ENCODE results near the gene ITGB3.

The ITGB3 gene

DNA sequence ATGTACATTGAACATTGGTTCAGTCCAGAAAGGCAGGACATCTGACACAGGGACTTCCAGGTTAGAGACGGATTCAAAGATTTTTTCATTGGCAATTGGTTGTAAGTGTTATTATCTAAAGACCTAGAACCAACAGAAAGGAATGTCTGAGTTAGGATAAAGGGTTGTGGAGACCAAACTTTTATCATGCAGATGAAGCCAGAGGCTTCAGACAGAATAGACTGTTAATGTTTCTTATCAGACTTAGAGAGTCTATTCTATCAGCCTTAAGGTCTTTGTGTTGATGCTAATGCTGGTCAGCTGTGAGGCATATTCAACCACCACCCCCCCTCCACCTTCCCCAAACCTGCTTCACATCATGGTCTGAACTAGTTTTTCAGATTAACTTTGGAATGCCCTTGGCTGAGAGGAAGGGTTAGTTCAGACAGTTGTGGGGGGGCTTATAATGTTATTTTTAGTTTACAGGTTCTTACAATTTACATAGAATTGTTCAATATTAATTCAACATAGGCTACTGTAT, 2.1 kb upstream of the ITGB3 start:
- no peak overlapping the region for H3K4me3 ChIP-seq (ENCODE audit: low read depth, low read length)

DNA sequence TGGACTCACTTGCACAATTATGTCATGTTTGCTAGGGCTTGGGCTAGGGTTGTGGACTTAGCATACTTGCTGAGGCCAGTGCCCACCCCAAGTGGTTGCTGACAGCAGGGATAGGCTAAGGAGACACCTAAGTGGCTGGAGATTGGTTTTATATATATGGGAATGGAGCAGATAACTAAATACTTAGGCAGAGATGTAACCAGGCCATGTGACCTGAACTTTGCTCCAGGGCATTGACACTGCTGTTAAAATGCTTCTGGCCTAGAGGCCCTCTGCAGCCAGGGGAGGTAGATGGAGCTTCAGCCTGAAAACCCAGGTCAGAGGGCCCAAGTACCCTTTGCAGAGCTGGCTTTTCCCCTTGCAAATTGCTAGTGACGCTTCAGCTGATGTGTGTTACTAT, 1.4 kb upstream of the ITGB3 start:
- no peak for TF ChIP-seq CTCF (IDR thresholded peaks at IDR 0.05; ENCODE audit: low read depth, low read length)
- H3K4me3 ChIP-seq (ENCODE audit: low read depth, low read length), result no peak overlapping the region

More for the DNA sequence above, 2.1 kb upstream of the ITGB3 start:
- no peak for TF ChIP-seq CTCF (IDR thresholded peaks at IDR 0.05; ENCODE audit: low read depth, low read length)

DNA sequence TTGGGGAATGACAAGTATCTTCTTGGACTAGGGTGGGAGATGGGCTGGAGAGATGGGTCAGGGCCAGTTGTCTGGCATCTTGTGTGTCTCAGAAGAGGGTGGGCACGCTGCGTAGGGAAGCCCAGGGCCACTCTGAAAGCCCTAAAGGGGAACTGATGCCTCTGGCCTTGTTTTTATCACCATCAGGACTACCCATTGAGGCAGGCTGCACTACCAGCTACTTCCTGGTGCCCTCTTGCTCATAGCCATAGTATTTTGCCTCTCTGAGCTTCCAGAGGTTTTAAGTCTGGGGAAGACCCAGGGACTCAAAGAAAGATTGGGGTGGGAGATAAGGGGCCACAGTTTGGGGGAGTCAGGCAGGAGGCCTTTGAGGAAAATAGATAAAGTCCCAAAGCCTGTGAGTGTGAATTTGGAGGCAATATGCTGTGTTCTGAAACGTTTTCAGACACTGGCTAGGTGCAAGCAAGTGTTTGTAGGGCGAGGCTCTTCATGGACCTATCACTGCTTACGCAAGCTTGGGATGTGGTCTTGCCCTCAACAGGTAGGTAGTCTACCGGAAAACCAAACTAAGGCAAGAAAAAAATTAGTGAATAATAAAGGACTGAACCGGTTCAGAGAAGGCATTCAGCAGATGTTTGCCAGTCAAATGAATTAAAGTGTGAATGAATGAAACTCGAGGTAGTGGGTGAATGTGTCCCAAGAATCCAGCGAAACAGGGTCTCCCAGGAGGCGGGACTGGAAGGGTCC, 688 bp upstream of the ITGB3 start:
- TF ChIP-seq CTCF (IDR thresholded peaks at IDR 0.05; ENCODE audit: low read depth, low read length), result no peak
- H3K4me3 ChIP-seq (ENCODE audit: low read depth, low read length), result peak overlapping the region; percentile 77

GRCh38 chr17:47254403-47254943, 846 bp downstream of the ITGB3 start:
- peak overlapping the region; percentile 77 for H3K4me3 ChIP-seq (ENCODE audit: low read depth, low read length)
- no peak for TF ChIP-seq CTCF (IDR thresholded peaks at IDR 0.05; ENCODE audit: low read depth, low read length)

DNA sequence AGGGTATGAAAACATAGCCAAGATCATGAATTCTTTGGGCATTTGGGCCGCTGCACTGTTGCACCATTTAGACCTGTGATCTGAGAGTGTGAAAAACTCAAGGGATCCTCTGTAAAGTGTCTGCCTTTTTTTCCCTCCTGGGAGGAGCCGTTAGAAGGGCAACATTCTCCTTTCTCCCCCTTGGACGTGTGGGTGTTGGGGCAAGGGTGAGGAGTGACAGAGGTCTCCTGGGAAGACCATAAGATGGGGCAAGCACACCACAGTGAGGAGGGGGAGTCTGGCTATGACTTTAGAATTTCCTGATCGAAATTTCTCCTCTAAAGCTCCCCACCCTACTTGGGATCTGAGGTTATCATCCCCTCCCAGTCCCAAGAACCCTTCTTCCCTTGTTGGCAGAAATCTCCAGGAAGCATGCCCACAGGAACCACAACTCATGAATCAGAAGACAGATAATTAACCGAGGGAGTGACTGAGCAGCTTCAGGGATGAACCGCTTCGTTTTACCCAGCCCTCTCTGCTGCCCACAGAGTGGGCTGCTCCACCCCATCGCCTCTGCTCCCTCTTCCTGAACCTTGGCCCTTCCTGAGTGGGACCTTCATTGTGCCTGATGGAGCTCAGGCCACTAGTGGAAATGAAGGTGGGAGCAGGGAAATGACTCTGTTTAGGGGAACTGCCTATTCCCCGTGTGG, 4.2 kb downstream of the ITGB3 start:
- TF ChIP-seq CTCF (IDR thresholded peaks at IDR 0.05; ENCODE audit: low read depth, low read length), result no peak
- no peak overlapping the region for H3K4me3 ChIP-seq (ENCODE audit: low read depth, low read length)

GRCh38 chr17:47262586-47262985, 9.0 kb downstream of the ITGB3 start:
- no peak for TF ChIP-seq CTCF (IDR thresholded peaks at IDR 0.05; ENCODE audit: low read depth, low read length)

DNA sequence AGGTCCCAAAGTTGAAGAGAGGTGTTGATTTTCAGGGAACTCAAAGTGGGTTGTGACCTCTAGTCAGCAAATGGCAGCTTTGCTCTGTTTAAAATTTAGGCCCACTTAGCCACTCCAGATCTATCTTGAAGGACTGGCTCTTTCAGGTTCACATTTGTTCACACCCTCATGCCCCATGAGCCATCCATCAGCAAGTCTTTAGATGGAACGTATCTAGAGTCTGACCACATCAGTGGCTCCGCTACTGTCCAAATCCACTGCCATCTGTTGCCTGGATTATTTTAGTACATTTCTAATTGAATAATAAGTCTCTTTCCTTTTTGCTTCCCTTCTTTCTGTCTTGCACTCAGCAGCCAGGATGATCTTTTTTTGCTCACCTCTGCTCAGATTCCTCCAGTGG, 10.5 kb downstream of the ITGB3 start:
- TF ChIP-seq CTCF (IDR thresholded peaks at IDR 0.05; ENCODE audit: low read depth, low read length), result no peak
- no peak overlapping the region for H3K4me3 ChIP-seq (ENCODE audit: low read depth, low read length)

More at GRCh38 chr17:47262586-47262985, 9.0 kb downstream of the ITGB3 start:
- no peak overlapping the region for H3K4me3 ChIP-seq (ENCODE audit: low read depth, low read length)

Measured in WI38 (cell line).